ENCODE measurements around the gene CERS5.
A peak's percentile ranks its signal among the peaks of the same experiment; 100 is the strongest.

CERS5 gene

GRCh38 chr12:50123203-50123602, 44.0 kb downstream of the CERS5 start:
- no peak for DNase-seq

GRCh38 chr12:50121641-50122040, 45.5 kb downstream of the CERS5 start:
- DNase-seq = no peak

- DNase-seq = no peak
Observed at GRCh38 chr12:50120953-50121352, 46.2 kb downstream of the CERS5 start.

- DNase-seq = no peak
Observed at GRCh38 chr12:50120521-50120920, 46.6 kb downstream of the CERS5 start.

GRCh38 chr12:50119387-50119786, 47.8 kb downstream of the CERS5 start:
- no peak for DNase-seq

- no peak for DNase-seq
Observed at GRCh38 chr12:50117057-50117622, 50.0 kb downstream of the CERS5 start.

- DNase-seq = peak in 1 of 2 experiments; percentile 81
Observed at GRCh38 chr12:50112456-50113218, 54.5 kb downstream of the CERS5 start.

- peak; percentile 99 to 100 for DNase-seq
Observed at GRCh38 chr12:50111693-50112455, 55.3 kb downstream of the CERS5 start, which contains the start of gene COX14. COX14 (plus strand) TSS chr12:50112236; CDS start chr12:50120044, 7,808 bp downstream.

GRCh38 chr12:50111395-50111692, 55.8 kb downstream of the CERS5 start:
- no peak for DNase-seq

GRCh38 chr12:50110762-50111351, 56.3 kb downstream of the CERS5 start:
- DNase-seq = peak; percentile 61 to 83

- DNase-seq = peak in 1 of 2 experiments; percentile 62
Observed at GRCh38 chr12:50110127-50110761, 56.9 kb downstream of the CERS5 start.

- no peak for DNase-seq
Observed at GRCh38 chr12:50109319-50109718, 57.9 kb downstream of the CERS5 start.

- no peak for DNase-seq
Observed at GRCh38 chr12:50107416-50108268, 59.5 kb downstream of the CERS5 start.

GRCh38 chr12:50106907-50107306, 60.3 kb downstream of the CERS5 start:
- DNase-seq = no peak

GRCh38 chr12:50105913-50106450, 61.2 kb downstream of the CERS5 start:
- no peak for DNase-seq

GRCh38 chr12:50104417-50105366, 62.5 kb downstream of the CERS5 start:
- no peak for DNase-seq

- peak; percentile 49 to 88 for DNase-seq
Observed at GRCh38 chr12:50103767-50104321, 63.3 kb downstream of the CERS5 start, which contains the start of gene GPD1. GPD1 (plus strand) TSS chr12:50104008; CDS start chr12:50104051, 43 bp downstream.

- DNase-seq = no peak
Observed at GRCh38 chr12:50103351-50103750, 63.8 kb downstream of the CERS5 start.

- no peak for DNase-seq
Observed at GRCh38 chr12:50102646-50103309, 64.4 kb downstream of the CERS5 start.

Data from NCI-H526 (cell line).